Activated naive CD4-positive, alpha-beta T cell treated with anti-CD3 and anti-CD28 coated beads, Interleukin-2, amount 50 U/mL, for 72 hours (primary cell): Measurements from ENCODE around the gene A1BG. TPM values are rescaled to one million over a fixed set of nuclear protein-coding genes. Genes with fewer than 3 reads are reported as not detected.

Experiments
- ATAC-seq, 2 donors: fragments of 150-1000 bp; cut with Tn5 transposase; 2 replicates each; pipeline ENCODE4 v1.10.0; 2021; ENCODE audit warnings: mild to moderate bottlenecking in 2 of 2, moderate library complexity in 2 of 2
- DNase-seq, 2 donors: peaks; one replicate each; pipeline ENCODE4 v3.0.0; 2021 to 2022; ENCODE audit warnings: low spot score in 2 of 2
- H3K27ac Mint-ChIP-seq, 2 donors: one replicate each; pipeline ENCODE4 v1.8.0; 2022; ENCODE audit warnings: mild to moderate bottlenecking in 2 of 2, mixed read lengths in 2 of 2
- H3K36me3 Mint-ChIP-seq, 2 donors: one replicate each; pipeline ENCODE4 v1.8.0; 2022; ENCODE audit warnings: mixed read lengths in 2 of 2
- H3K9me3 Mint-ChIP-seq, 2 donors: one replicate each; pipeline ENCODE4 v1.8.0; 2022; ENCODE audit warnings: mixed read lengths in 2 of 2
- total RNA-seq, 2 donors: library from RNA; stranded (reverse); gene quantifications; one replicate each; pipeline ENCODE4 v1.2.3, GENCODE V29; 2022

A1BG gene
- total RNA-seq, 2 donors from 2014 or later: 12.9 to 14.9 TPM

DNA sequence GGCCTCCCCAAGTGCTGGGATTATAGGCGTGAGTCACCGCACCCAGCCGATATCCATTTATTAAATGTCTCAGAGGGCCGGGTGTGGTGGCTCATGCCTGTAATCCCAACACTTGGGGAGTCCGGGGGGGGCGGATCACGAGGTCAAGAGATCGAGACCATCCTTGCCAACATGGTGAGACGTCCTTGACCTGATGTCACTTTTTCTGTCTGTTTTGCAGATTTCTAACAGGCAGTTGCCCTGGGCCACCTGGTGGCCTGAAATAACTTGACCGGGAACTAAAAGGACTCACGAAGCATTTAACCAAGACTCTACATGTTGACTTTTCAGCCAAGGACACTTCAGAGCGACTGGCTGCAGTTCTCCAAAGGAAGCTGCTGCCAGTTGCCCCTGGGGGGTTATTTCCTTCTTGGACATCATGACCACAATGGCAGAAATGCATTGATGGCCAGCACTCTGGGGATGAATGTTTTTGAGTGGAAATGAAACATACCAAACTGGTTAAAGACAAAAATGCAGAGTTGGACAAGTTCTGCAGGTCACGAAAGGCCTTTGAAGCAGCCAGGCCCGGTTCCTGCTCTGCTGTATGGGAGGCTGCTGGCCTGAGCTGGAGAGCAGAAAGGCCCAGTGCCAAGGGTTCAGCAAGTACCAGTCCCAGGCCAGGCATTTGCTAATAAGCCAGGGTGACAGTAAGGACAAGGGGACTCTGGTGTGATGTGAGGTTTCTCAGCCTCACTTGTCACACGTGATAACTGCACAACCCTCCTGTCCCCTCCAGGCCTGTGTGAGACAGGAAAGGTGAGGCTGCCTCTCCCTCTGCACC, 19.2 kb upstream of the A1BG start:
- H3K9me3 Mint-ChIP-seq: no peaks in the 10 kb centered on the region
- H3K27ac Mint-ChIP-seq: no peak overlapping the region
- no peaks in the 10 kb centered on the region for H3K36me3 Mint-ChIP-seq
- ATAC-seq: no peak
- DNase-seq: no peak

DNA sequence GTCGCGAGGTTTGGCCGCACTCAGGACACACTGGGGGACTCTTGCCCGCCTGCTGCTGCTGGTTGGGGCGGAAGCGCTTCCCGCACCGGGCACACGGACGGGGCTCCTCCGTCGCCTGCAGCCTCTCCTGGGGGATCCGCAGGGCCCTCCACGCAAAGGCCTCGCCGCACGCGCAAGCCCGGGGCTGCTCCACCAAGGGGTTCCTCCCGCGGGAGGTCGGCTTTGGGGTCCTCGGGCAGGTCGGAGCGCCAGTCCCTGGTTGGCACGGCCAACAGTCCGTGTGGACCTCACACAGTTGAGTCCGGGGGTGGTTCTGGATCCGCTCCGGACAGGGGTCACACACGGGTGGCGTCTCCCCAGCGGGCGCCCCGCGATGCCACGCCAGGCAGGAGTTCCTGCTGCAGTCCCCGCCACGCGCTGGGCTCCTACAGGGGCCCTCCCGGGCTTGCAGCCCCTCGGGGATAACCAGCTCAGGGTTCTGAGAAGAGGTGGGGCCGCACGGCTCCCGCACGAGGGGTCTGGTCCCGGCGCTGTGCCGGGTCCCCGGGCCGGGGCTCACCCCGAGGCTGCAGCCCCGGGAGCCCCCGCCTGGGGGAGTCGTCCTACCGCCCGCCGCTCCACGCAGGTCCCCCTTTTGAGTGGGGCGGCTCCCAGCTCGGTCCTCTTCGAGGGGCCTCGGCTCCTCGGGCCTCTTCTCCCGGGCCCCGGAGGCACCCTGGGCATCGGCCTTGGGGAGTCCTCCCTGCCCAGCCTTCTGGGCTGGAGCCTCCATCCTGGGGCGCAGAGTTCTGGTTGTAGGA, 15.5 kb upstream of the A1BG start:
- no peak for ATAC-seq
- no peak overlapping the region for H3K27ac Mint-ChIP-seq
- H3K36me3 Mint-ChIP-seq: no peaks in the 10 kb centered on the region
- peak in 1 of 2 donors; percentile 53 for DNase-seq
- H3K9me3 Mint-ChIP-seq: no peaks in the 10 kb centered on the region

DNA sequence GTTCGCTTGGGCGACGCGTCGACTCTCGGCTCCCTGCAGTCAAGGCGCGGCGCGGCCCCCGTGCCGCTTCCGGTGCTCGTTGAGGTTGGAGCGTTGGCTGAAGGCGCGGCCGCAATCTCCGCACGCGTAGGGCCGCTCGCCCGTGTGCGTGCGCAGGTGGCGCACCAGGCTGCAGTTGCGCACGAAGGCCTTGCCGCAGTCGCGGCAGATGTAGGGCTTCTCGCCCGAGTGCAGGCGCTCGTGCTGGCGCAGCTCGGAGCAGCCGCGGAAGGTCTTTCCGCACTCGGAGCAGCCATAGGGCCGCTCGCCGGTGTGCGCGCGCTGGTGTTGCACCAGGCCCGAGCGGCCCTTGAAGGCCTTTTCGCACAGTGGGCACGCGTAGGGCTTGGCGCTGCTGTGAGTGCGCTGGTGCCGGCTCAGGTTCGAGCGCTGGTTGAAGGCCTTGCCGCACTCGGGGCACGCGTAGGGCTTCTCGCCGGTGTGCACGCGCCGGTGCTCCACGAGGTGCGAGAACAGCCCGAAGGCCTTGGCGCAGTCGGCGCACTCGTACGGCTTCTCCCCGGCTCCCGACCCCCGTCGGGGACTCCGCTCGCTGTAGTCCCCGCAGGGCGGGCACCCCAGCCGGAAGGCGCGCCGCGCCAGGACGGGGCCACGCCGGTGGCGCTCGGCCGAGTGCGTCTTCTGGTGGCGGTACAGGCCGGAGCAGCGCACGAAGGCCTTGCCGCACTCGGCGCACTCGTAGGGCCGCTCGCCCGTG, 14.6 kb upstream of the A1BG start:
- H3K36me3 Mint-ChIP-seq: no peaks in the 10 kb centered on the region
- ATAC-seq: no peak
- no peaks in the 10 kb centered on the region for H3K9me3 Mint-ChIP-seq
- no peak overlapping the region for H3K27ac Mint-ChIP-seq
- no peak for DNase-seq

DNA sequence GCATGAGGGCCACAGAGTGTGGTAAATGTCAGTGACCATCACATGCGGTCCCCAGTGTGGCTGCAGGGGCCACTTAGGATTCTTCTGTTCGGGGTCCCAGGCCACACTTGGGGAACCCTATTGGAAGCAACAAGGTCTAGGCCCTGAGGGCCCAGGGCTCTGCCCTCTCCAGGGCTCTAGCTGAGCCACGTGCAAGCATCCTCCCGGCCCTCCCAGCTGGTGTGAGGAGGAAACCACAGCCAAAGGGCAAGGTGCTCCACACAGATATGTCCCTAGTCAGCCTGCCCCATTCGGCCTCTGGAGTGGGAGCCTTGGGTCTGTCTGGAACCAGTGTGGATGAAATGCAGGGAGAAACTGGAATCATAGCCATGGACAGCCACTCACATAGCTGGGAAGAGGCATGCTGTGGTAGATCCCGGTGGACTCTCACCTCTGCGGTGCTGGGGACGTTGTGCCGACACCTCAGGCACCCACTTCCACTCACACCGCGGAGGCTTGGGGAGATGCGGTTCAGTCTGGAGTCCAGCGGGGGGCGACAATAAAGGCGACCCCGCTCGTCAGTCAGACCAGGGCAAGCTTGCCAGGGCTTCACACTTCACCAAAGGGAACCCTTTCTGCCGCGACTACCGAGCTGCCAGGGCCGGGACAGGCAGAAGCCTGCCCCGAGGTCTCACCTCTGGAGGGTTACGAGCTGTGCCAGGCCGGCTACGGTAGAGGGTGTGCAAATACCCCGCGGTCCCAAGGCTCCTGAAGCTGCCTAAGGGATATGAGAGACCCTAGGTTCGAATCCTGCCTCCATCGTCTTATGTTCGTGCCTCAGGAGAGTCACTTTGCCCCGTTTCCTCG, 13.5 kb upstream of the A1BG start:
- no peaks in the 10 kb centered on the region for H3K9me3 Mint-ChIP-seq
- no peak for ATAC-seq

DNA sequence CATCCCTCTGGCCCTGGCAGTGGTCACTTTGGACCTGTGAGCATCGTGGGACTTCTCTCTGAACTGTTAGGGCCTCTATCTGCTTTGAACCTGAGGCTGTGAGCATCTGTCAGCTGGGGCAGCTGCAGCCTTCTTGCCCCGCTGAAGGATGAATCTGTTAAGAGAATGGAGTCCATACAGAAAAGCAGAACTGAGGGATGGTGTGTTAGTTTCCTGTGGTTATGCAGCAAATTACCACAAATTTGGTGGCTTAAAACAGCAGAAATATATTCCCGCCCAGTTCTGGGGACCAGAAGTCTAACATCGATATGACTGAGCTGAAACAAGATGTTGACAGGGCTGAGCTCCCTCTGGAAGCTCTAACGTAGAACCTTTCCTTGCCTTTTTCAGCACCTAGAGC, 10.9 kb upstream of the A1BG start:
- no peak for ATAC-seq
- DNase-seq: no peak
- no peak overlapping the region for H3K27ac Mint-ChIP-seq
- no peaks in the 10 kb centered on the region for H3K9me3 Mint-ChIP-seq
- H3K36me3 Mint-ChIP-seq: peaks cover 0 to 8% of the 10 kb centered on the region in 2 donors

More for the DNA sequence above, 13.5 kb upstream of the A1BG start:
- no peak for DNase-seq
- peaks cover 0 to 5% of the 10 kb centered on the region in 2 donors for H3K36me3 Mint-ChIP-seq
- H3K27ac Mint-ChIP-seq: no peak overlapping the region

DNA sequence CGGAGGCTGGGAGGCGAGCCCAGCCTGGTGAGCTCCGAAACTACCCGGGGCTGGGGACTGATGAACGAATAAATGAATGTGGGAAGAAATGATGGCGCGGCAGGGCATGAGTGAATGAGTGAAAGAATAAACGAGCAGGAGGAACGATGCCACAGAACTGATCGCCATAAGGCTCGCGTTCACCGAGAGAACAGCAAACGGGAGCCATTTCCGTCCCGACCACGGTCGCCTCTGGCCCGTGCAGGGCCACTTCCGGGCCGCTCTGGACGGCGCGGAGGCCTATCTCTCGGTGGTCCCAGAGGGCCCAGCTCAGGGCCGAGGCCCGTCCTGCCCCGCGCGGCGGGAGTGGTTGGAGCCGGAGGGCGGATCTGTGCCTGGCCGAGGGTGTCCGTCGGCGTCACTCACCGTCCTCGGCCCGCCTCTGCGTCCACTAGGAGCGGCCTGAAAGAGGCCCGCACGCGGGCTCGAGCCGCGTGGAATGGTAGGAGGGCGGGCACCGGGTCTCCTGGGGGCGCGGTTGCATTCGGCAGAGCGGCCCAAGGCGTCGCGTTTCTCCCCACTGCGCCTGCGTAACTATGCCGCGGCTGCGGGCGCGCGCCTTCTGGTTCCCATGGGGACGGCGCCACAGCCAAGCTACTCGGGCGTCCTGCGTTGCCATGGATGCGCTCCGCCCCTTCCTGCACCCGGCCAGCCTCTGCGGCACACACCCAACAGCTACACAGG, 9.1 kb upstream of the A1BG start, which contains the start of gene ZNF497:
TSS of gene ZNF497 (minus strand) at position 480 of the 723 bp plus-strand sequence. CDS start 5,116 bp downstream, outside the sequence.
- ATAC-seq (peak; percentile 97), DNase-seq (peak; percentile 96 to 97)
- peak within 1 kb of the TSS; percentile 87 to 99 for H3K27ac Mint-ChIP-seq

DNA sequence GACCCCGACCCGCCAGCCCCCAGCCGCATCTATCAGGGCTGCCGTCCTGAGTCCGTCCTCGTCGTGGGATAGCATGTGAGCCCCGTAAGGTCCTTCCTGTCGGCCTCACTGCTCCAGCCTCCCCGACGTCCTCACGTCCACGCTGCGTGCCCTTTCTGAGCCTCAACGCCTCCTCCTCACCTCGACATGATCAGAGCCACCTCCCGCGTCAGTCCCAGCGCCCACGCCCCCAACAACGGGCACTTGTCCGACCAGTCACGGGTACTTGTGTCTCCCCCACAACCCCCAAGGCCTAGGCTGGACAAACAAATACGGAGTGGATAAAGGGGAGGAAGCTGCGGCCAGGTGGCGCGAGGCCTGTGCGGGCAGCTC, 8.6 kb upstream of the A1BG start:
- ATAC-seq (peak; percentile 25 to 52), DNase-seq (peak; percentile 56 to 70)
- Mint-ChIP-seq H3K36me3 (peaks cover 0 to 8% of the 10 kb centered on the region in 2 donors), H3K27ac (peak overlapping the region; percentile 87 to 99), H3K9me3 (no peaks in the 10 kb centered on the region)

More for the DNA sequence above, 9.1 kb upstream of the A1BG start, which contains the start of gene ZNF497:
- H3K9me3 Mint-ChIP-seq: no peaks in the 10 kb centered on the region
- peaks cover 0 to 8% of the 10 kb centered on the region in 2 donors for H3K36me3 Mint-ChIP-seq

DNA sequence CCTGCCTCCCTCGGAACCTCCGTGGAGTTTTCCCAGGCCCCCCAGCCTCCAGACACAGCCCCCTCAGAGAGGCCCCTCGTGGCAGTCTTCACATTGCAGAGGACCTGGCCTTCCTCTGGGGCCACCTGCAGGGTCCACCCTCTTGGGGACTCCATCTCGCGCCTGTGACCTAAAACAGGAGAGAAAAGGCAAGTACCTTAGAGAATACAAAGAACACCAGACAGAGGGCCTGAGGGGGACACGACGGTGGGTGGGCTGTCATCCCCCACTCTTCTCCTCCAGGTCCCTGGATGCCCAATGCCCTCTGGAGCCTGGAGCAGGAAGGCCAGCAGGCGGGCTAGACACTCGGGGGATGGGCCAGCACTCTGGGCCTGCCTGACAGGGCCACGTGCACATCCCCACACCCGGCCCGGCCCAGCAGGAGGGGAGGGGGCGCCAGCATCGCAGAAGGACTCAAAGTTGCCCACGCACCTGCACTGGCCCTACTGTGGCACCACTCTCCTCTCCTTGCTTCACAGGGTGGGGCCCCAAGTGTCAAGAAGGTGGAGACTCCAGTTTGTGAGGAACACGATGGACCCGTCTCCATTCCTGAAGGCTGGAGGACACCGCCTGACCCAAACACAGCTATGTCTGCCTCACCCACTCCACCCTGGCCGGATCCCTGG, 4.3 kb upstream of the A1BG start:
- no peak overlapping the region for H3K27ac Mint-ChIP-seq
- no peak for DNase-seq
- no peaks in the 10 kb centered on the region for H3K9me3 Mint-ChIP-seq
- ATAC-seq: no peak
- peaks cover 4 to 8% of the 10 kb centered on the region in 2 donors for H3K36me3 Mint-ChIP-seq

DNA sequence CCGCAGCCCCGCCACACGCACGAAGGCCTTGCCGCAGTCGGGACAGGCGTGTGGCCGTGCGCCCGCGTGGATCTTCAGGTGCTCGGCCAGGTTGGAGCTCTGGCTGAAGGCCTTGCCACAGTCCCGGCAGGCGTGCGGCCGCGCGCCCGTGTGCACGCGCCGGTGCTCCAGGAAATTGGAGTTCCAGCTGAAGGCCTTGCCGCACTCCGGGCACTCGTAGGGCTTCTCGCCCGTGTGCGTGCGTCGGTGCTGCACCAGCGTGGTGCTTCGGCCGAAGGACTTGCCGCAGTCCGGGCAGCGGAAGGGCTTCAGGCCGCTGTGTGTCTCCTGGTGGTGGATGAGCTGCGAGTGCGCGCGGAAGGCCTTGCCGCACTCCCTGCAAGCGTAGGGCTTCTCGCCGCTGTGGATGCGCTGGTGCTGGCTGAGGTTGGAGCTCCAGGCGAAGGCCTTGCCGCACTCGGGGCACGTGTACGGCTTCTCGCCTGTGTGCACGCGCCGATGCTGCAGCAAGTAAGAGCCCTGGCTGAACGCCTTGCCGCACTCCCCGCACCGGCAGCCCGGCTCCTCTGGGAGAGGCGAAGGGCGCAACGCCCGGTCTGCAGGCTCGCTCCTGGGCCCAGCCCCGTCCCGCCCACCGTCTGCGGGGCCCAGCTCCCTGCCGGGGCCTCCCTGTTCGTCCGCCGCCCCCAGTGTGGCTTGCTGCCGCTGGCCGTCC, 3.6 kb upstream of the A1BG start:
- Mint-ChIP-seq H3K27ac (no peak overlapping the region), H3K9me3 (no peaks in the 10 kb centered on the region), H3K36me3 (peaks cover 4 to 8% of the 10 kb centered on the region in 2 donors)
- no peak for ATAC-seq
- DNase-seq: no peak

DNA sequence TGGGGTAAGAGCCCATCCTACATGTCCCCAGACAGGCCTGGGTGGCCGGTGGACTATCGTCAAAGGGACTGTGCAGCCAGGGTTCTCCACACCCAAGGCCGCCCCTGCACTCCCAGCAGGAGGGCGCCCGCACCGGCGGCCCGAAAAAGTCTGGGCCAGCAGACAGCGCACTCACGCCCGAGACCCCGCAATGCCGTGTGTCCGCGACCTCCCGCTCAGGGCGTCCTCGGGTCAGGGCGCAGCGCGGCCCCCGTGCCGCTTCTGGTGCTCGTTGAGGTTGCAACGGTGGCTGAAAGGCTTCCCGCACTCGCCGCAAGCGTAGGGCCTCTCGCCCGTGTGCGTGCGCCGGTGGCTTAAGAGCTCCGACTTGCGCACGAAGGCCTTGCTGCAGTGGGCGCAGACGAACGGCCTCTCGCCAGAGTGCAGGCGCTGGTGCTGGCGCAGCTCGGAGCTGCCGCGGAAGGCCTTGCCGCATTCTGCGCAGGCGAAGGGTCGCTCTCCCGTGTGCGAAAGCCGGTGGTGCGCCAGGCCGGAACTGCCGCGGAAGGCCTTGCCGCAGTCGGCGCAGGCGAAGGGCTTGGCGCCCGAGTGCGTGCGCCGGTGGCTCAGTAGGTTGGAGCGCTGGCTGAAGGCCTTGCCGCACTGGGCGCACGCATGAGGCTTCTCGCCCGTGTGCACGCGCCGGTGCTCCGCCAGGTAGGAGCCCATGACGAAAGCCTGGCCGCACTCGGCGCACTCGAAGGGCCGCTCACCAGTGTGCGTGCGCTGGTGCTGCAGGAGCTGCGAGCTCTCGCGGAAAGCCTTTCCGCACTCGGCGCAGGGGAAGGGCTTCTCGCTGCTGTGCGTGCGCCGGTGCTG, 2.8 kb upstream of the A1BG start:
- Mint-ChIP-seq H3K27ac (no peak overlapping the region), H3K36me3 (peaks cover 5 to 13% of the 10 kb centered on the region in 2 donors), H3K9me3 (no peaks in the 10 kb centered on the region)
- peak; percentile 46 to 73 for ATAC-seq
- peak in 1 of 2 donors; percentile 35 for DNase-seq

DNA sequence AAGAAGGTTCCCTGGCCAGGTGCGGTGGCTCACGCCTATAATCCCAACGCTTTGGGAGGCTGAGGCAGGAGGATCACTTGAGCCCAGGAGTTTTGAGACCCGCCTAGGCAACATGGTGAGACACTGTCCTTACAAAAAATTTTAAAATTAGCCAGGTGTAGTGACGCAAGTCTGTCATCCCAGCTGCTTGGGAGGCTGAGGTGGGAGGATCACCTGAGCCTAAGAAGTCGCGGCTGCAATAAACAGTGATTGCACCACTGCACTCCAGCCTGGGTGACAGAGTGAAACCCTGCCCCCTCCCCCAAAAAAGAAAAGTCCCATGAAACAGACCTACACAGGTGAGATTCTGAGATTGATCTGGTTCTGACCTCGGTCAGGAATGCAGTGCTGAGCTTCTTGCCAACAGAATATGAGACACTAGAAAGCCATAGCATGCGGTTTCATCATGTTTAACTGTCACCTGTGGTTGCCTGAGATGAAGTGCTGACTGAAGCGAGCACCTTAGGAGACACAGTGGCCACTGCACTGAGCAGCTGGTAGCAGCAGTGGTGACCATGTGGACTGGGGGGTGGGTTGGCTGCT, 2.0 kb upstream of the A1BG start:
- Mint-ChIP-seq H3K9me3 (no peaks in the 10 kb centered on the region), H3K27ac (no peak overlapping the region), H3K36me3 (peaks cover 10 to 18% of the 10 kb centered on the region in 2 donors)
- ATAC-seq (no peak), DNase-seq (no peak)

DNA sequence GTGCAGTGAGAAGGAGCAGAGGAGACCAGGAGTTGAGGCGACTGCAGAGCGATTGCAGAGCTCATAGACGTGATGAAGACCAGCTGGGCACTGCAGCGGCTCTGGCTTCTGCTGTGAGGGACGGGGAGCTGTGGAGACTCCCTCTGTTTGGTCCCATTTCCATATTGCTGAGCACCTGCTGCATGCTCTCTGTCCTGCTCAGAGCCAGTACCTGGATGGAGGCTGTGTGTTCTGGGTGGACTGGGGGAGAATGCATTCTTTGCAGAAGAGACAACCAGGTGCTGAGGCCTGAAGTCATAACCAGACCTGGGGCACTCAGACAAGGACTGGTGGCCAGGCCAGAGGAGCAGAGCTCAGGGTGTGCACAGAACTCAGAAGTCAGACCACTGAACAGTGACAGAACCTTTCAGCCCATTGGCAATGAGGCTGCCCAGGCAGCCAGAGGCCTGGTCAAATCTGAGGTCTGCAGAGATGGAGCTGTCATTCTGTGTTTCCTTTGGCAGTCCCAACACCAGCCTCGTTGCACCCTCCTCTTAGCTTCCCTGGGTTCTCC, 1.3 kb upstream of the A1BG start:
- H3K9me3 Mint-ChIP-seq: no peaks in the 10 kb centered on the region
- ATAC-seq: no peak
- H3K36me3 Mint-ChIP-seq: peaks cover 14 to 21% of the 10 kb centered on the region in 2 donors
- no peak overlapping the region for H3K27ac Mint-ChIP-seq
- no peak for DNase-seq
